GM23338 (cell line): ENCODE measurements around the gene DBT. TPM values are rescaled to one million over a fixed set of nuclear protein-coding genes. Genes with fewer than 3 reads are reported as not detected.

ENCODE experiments used
- ATAC-seq: fragments of 200-7000 bp; cut with Tn5 transposase; 3 replicates; pipeline ENCODE4 v1.9.1; 2020
- DNase-seq: peaks from one replicate; pipeline ENCODE4 v3.0.0-alpha.2; 2015; ENCODE audit warnings: low spot score
- H2AFZ ChIP-seq: fragments of 200-600 bp; sonication (generic); 2 replicates; pipeline ENCODE4 v1.8.0; 2016; ENCODE audit warnings: antibody characterized with exemption, mild to moderate bottlenecking, moderate library complexity
- H3F3A ChIP-seq: fragments of 200-600 bp; sonication (generic); replicated peaks from 2 replicates; pipeline ENCODE4 v1.8.0; 2017; ENCODE audit warnings: antibody characterized with exemption, mixed run types, low read depth
- H3K27ac ChIP-seq: fragments of 200-600 bp; sonication (generic); 2 replicates; pipeline ENCODE4 v1.6.1; 2016; ENCODE audit warnings: low read depth
- H3K27me3 ChIP-seq: fragments of 200-600 bp; sonication (generic); 2 replicates; pipeline ENCODE4 v1.8.0; 2016; ENCODE audit warnings: mild to moderate bottlenecking, mixed run types, moderate library complexity; ENCODE audit not compliant: insufficient read depth
- H3K36me3 ChIP-seq: fragments of 200-600 bp; sonication (generic); 2 replicates; pipeline ENCODE4 v1.8.0; 2016; ENCODE audit warnings: mild to moderate bottlenecking; ENCODE audit not compliant: insufficient read depth
- H3K4me1 ChIP-seq: fragments of 200-600 bp; sonication (generic); 2 replicates; pipeline ENCODE4 v1.8.0; 2016; ENCODE audit warnings: mild to moderate bottlenecking, moderate library complexity; ENCODE audit not compliant: insufficient read depth
- H3K4me2 ChIP-seq: fragments of 200-600 bp; sonication (generic); 2 replicates; pipeline ENCODE4 v1.7.1; 2017; ENCODE audit warnings: mixed run types
- H3K4me3 ChIP-seq: fragments of 200-600 bp; sonication (generic); 2 replicates; pipeline ENCODE4 v1.6.1; 2016; ENCODE audit warnings: mixed run types
- H3K79me2 ChIP-seq: fragments of 200-600 bp; sonication (generic); replicated peaks from 2 replicates; pipeline ENCODE4 v1.8.0; 2017; ENCODE audit warnings: mild to moderate bottlenecking; ENCODE audit not compliant: insufficient read depth
- H3K9me2 ChIP-seq: fragments of 200-600 bp; sonication (generic); 2 replicates; pipeline ENCODE4 v1.8.0; 2017; ENCODE audit not compliant: insufficient read depth
- H4K20me1 ChIP-seq: fragments of 200-600 bp; sonication (generic); replicated peaks from 2 replicates; pipeline ENCODE4 v1.8.0; 2017; ENCODE audit warnings: mild to moderate bottlenecking; ENCODE audit not compliant: insufficient read depth
- H3K27ac Mint-ChIP-seq: 2 replicates; pipeline ENCODE4 v1.8.0; 2020; ENCODE audit warnings: inconsistent platforms, mild to moderate bottlenecking, moderate library complexity, mixed read lengths
- H3K27me3 Mint-ChIP-seq: 3 replicates; pipeline ENCODE4 v1.8.0; 2022; ENCODE audit warnings: low read depth, mild to moderate bottlenecking, moderate library complexity, mixed read lengths, inconsistent platforms; ENCODE audit not compliant: insufficient read depth, poor library complexity
- H3K36me3 Mint-ChIP-seq: 3 replicates; pipeline ENCODE4 v1.8.0; 2021; ENCODE audit warnings: low read depth, mild to moderate bottlenecking, inconsistent platforms, moderate library complexity, mixed read lengths
- H3K4me1 Mint-ChIP-seq: 3 replicates; pipeline ENCODE4 v1.8.0; 2020; ENCODE audit warnings: mild to moderate bottlenecking, inconsistent platforms, mixed read lengths
- H3K4me3 Mint-ChIP-seq: 3 replicates; pipeline ENCODE4 v1.8.0; 2021; ENCODE audit warnings: moderate library complexity, mild to moderate bottlenecking, inconsistent platforms, mixed read lengths
- H3K9me3 Mint-ChIP-seq: 3 replicates; pipeline ENCODE4 v1.8.0; 2020; ENCODE audit warnings: moderate library complexity, mild to moderate bottlenecking, inconsistent platforms, mixed read lengths
- CREB1 ChIP-seq: fragments of 250-450 bp; sonication (Bioruptor Pico); IDR thresholded peaks from 2 replicates; pipeline ENCODE4 v1.5.0; 2020; ENCODE audit warnings: low read depth, mild to moderate bottlenecking, moderate library complexity
- EZH2 ChIP-seq: fragments of 200-600 bp; sonication (generic); IDR thresholded peaks from one replicate; pipeline ENCODE4 v1.8.0; 2017; ENCODE audit warnings: antibody characterized with exemption, mild to moderate bottlenecking, low read depth; ENCODE audit not compliant: unreplicated experiment
- EZH2phosphoT487 ChIP-seq: fragments of 200-600 bp; sonication (generic); IDR thresholded peaks from one replicate; pipeline ENCODE4 v1.8.1; 2018; ENCODE audit warnings: antibody characterized with exemption; ENCODE audit not compliant: unreplicated experiment
- NANOG ChIP-seq: IDR thresholded peaks from 2 replicates; pipeline ENCODE4 v1.6.1; 2016; ENCODE audit warnings: antibody characterized with exemption, borderline replicate concordance
- STAT1 ChIP-seq: IDR thresholded peaks from one replicate; pipeline ENCODE4 v1.6.1; 2016; ENCODE audit warnings: antibody characterized with exemption; ENCODE audit not compliant: unreplicated experiment
- ZNF114 ChIP-seq: fragments of 250-450 bp; sonication (Bioruptor Pico); IDR thresholded peaks from 2 replicates; pipeline ENCODE4 v1.5.0; 2020; ENCODE audit warnings: mild to moderate bottlenecking, moderate library complexity
- ZNF331 ChIP-seq: fragments of 250-450 bp; sonication (Bioruptor Pico); IDR thresholded peaks from 2 replicates; pipeline ENCODE4 v1.5.0; 2020; ENCODE audit warnings: low read depth, mild to moderate bottlenecking, moderate library complexity
- polyA plus RNA-seq: library from polyadenylated mRNA; unstranded; fragments of >200 nt; fragmentation: Nextera tagmentation; extraction: Ambion mirVana; gene quantifications from 2 replicates; pipeline ENCODE4 v1.2.1, GENCODE V29; 2016
- total RNA-seq: library from RNA; depleted of rRNA; stranded (reverse); fragments of >200 nt; shearing (Covaris generic); gene quantifications from 2 replicates; pipeline ENCODE4 v1.2.3, GENCODE V29; 2014
- TF ChIP-seq, protein P1 (sequence below), 2 experiments: fragments of 200-600 bp in 1 of 2; sonication (generic) in 1 of 2; conservative IDR thresholded peaks; 2 replicates each; pipeline versions ENCODE4 v1.5.1 to v1.6.1; 2016 to 2017; ENCODE audit warnings: antibody characterized with exemption in 2 of 2, low read depth in 2 of 2, mild to moderate bottlenecking in 2 of 2, moderate library complexity in 1 of 2
- TF ChIP-seq, protein P2 (sequence below): IDR thresholded peaks from 2 replicates; pipeline ENCODE4 v1.6.1; 2016; ENCODE audit warnings: antibody characterized with exemption

The DBT gene
- total and polyA plus RNA-seq, 2 experiments from 2014 or later: 8.1 to 14.7 TPM

DNA sequence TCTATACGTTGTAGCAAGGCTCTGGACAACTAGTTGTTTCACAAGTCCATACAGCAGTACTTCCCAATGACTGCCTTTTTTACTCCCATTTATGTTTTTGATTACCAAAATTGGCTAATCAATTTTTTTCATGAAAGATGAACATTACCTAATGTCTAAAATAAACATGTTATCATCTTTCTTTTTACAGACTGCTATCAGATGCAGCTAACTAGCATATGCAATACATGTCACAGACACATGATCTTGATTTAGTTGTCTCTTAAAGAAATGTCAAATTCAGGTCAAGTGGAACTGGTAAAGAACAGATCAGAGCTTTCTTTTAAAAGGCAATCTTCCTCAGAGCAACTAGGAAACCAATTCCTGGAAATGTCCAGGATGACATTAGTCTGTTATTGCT, 630 bp upstream of the DBT start (continued):
- TF ChIP-seq, protein P1, sequence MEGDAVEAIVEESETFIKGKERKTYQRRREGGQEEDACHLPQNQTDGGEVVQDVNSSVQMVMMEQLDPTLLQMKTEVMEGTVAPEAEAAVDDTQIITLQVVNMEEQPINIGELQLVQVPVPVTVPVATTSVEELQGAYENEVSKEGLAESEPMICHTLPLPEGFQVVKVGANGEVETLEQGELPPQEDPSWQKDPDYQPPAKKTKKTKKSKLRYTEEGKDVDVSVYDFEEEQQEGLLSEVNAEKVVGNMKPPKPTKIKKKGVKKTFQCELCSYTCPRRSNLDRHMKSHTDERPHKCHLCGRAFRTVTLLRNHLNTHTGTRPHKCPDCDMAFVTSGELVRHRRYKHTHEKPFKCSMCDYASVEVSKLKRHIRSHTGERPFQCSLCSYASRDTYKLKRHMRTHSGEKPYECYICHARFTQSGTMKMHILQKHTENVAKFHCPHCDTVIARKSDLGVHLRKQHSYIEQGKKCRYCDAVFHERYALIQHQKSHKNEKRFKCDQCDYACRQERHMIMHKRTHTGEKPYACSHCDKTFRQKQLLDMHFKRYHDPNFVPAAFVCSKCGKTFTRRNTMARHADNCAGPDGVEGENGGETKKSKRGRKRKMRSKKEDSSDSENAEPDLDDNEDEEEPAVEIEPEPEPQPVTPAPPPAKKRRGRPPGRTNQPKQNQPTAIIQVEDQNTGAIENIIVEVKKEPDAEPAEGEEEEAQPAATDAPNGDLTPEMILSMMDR (conservative IDR thresholded peaks at IDR 0.05; ENCODE audit: low read depth in 2 of 2): no peak
- no peak for TF ChIP-seq EZH2
- TF ChIP-seq CREB1 (CRISPR knock-in tag): no peak
- TF ChIP-seq EZH2phosphoT487: no peak
- no peak for TF ChIP-seq STAT1
- TF ChIP-seq, protein P2, sequence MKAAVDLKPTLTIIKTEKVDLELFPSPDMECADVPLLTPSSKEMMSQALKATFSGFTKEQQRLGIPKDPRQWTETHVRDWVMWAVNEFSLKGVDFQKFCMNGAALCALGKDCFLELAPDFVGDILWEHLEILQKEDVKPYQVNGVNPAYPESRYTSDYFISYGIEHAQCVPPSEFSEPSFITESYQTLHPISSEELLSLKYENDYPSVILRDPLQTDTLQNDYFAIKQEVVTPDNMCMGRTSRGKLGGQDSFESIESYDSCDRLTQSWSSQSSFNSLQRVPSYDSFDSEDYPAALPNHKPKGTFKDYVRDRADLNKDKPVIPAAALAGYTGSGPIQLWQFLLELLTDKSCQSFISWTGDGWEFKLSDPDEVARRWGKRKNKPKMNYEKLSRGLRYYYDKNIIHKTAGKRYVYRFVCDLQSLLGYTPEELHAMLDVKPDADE: no peak
- no peak for TF ChIP-seq ZNF114 (CRISPR knock-in tag)
- TF ChIP-seq NANOG: no peak

DNA sequence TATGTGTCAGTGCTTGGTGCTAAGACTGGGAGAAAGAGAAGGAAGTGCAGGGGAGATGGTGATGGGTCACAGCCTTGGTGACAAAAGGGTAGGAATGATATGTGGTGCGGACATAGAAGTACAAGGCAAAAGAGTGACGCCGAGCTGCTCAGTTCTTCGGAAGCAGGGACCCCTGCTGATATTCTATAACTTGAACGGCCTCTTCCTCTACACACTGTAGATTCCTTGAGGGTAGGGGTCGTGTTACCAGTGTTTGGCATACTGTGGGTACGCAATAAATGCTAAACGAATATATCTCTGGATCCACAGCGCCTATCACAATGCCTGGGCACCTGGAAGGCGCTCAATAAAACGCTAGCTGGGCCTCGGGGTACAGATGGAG, 488 bp downstream of the DBT start:
- Histone ChIP-seq H3K4me1 (peaks cover 16% of the 10 kb centered on the region), H3K79me2 (peaks cover 53% of the 10 kb centered on the region), H4K20me1 (0 out of 2 replicates have a peak, but pooled peaks cover 3% of the 10 kb centered on the region), H3K4me3 (peak overlapping the region; percentile 75), H3K4me2 (peak overlapping the region; percentile 84), H3K27ac (peak overlapping the region; percentile 90), H2AFZ (peak overlapping the region; percentile 35; the same call in 1 of the 2 replicates), H3K9me2 (no peaks in the 10 kb centered on the region), H3F3A (no peaks in the 10 kb centered on the region), H3K27me3 (no peaks in the 10 kb centered on the region), H3K36me3 (no peaks in the 10 kb centered on the region)
- Mint-ChIP-seq H3K9me3 (no peaks in the 10 kb centered on the region), H3K4me1 (peaks cover 8% of the 10 kb centered on the region), H3K36me3 (no peaks in the 10 kb centered on the region), H3K27me3 (no peaks in the 10 kb centered on the region), H3K4me3 (no peak overlapping the region), H3K27ac (no peak overlapping the region)
- ATAC-seq (peak; percentile 22), DNase-seq (peak; percentile 56)
- no peak for TF ChIP-seq ZNF331 (CRISPR knock-in tag)
- TF ChIP-seq, protein P1 (conservative IDR thresholded peaks at IDR 0.05; ENCODE audit: low read depth in 2 of 2): no peak
- no peak for TF ChIP-seq CREB1 (CRISPR knock-in tag)
